Neural progenitor cell (in vitro differentiated cells): ENCODE results near the gene TCF7L1. TPM values are rescaled to one million over a fixed set of nuclear protein-coding genes. Genes with fewer than 3 reads are reported as not detected.

Experiments used
- DNase-seq: peaks from one replicate; pipeline ENCODE4 v3.0.0-alpha.2; 2016; ENCODE audit warnings: low spot score
- H2AFZ ChIP-seq: fragments of 200-600 bp; sonication (generic); replicated peaks from 2 replicates; pipeline ENCODE4 v1.6.1; 2016; ENCODE audit warnings: antibody characterized with exemption
- H3F3A ChIP-seq: fragments of 200-600 bp; sonication (generic); 2 replicates; pipeline ENCODE4 v1.6.1; 2016; ENCODE audit warnings: antibody characterized with exemption, low read depth
- H3K27ac ChIP-seq: fragments of 200-600 bp; sonication (generic); 2 replicates; pipeline ENCODE4 v1.5.1; 2016; ENCODE audit warnings: mild to moderate bottlenecking
- H3K27me3 ChIP-seq: fragments of 200-600 bp; sonication (generic); 2 replicates; pipeline ENCODE4 v1.6.1; 2016; ENCODE audit warnings: mild to moderate bottlenecking, moderate library complexity
- H3K36me3 ChIP-seq: fragments of 200-600 bp; sonication (generic); 2 replicates; pipeline ENCODE4 v1.5.1; 2016
- H3K4me1 ChIP-seq: fragments of 200-600 bp; sonication (generic); 2 replicates; pipeline ENCODE4 v1.6.1; 2016; ENCODE audit warnings: mixed run types
- H3K4me2 ChIP-seq: fragments of 200-600 bp; sonication (generic); 2 replicates; pipeline ENCODE4 v1.6.1; 2016
- H3K4me3 ChIP-seq: fragments of 200-600 bp; sonication (generic); 2 replicates; pipeline ENCODE4 v1.5.1; 2016
- H3K79me2 ChIP-seq: fragments of 200-600 bp; sonication (generic); 2 replicates; pipeline ENCODE4 v1.6.1; 2016; ENCODE audit warnings: low read depth
- H3K9ac ChIP-seq: fragments of 200-600 bp; sonication (generic); 2 replicates; pipeline ENCODE4 v1.6.1; 2016
- H3K9me3 ChIP-seq: fragments of 200-600 bp; sonication (generic); 2 replicates; pipeline ENCODE4 v1.5.1; 2016; ENCODE audit warnings: low read depth
- H4K20me1 ChIP-seq: fragments of 200-600 bp; sonication (generic); 2 replicates; pipeline ENCODE4 v1.6.1; 2016; ENCODE audit warnings: low read depth
- H3K27ac Mint-ChIP-seq: 3 replicates; pipeline ENCODE4 v1.8.0; 2021; ENCODE audit warnings: mixed read lengths
- H3K27me3 Mint-ChIP-seq: 2 replicates; pipeline ENCODE4 v1.8.0; 2022; ENCODE audit warnings: low read depth, mild to moderate bottlenecking, inconsistent platforms, moderate library complexity, mixed read lengths; ENCODE audit not compliant: insufficient read depth
- H3K36me3 Mint-ChIP-seq: 3 replicates; pipeline ENCODE4 v1.8.0; 2021; ENCODE audit warnings: mixed read lengths
- H3K4me1 Mint-ChIP-seq: 3 replicates; pipeline ENCODE4 v1.8.0; 2021; ENCODE audit warnings: mixed read lengths
- H3K4me3 Mint-ChIP-seq: 3 replicates; pipeline ENCODE4 v1.8.0; 2021; ENCODE audit warnings: mild to moderate bottlenecking, moderate library complexity, mixed read lengths
- H3K9me3 Mint-ChIP-seq: 3 replicates; pipeline ENCODE4 v1.8.0; 2020; ENCODE audit warnings: mixed read lengths
- EZH2 ChIP-seq: fragments of 200-600 bp; sonication (generic); IDR thresholded peaks from 2 replicates; pipeline ENCODE4 v1.6.1; 2017; ENCODE audit warnings: antibody characterized with exemption, mild to moderate bottlenecking, moderate library complexity
- EZH2phosphoT487 ChIP-seq: fragments of 200-600 bp; sonication (generic); IDR thresholded peaks from 2 replicates; pipeline ENCODE4 v1.6.1; 2017; ENCODE audit warnings: antibody characterized with exemption
- small RNA-seq: library from RNA; depleted of rRNA; stranded (forward); fragments of <200 nt; gene quantifications from one replicate; pipeline ENCODE3, GENCODE V24; 2015
- total RNA-seq: library from RNA; depleted of rRNA; stranded (reverse); fragments of >200 nt; gene quantifications from 2 replicates; pipeline ENCODE4 v1.2.3, GENCODE V29; 2015; ENCODE audit warnings: low replicate concordance
- TF ChIP-seq, protein P1 (sequence below): fragments of 200-600 bp; sonication (generic); IDR thresholded peaks from 2 replicates; pipeline ENCODE4 v1.5.1; 2017; ENCODE audit warnings: antibody characterized with exemption, mild to moderate bottlenecking

The TCF7L1 gene
- total RNA-seq, 1 donor from 2014 or later, result 1.0 TPM

DNA sequence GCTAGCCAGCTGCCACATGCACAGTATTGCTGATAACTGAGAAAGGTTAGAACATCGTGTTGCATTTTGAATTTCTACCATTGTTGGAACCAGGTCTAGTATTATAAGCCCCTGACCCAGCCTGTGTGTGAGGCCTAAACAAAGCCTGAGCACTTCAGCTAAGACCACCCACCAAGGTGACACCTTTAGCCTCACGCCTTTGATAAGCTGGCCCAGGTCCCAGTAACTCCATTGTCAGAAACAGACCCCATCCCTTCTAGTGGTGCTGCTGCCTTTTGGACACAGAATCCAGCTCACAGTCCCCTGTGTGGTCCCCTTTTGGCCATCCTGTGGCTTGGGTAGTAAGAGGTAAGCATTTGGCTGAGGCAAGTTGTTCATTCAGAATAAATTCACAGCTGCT lies 223.0 kb downstream of the TCF7L1 start:
- DNase-seq, result no peak
- TF ChIP-seq, protein P1, sequence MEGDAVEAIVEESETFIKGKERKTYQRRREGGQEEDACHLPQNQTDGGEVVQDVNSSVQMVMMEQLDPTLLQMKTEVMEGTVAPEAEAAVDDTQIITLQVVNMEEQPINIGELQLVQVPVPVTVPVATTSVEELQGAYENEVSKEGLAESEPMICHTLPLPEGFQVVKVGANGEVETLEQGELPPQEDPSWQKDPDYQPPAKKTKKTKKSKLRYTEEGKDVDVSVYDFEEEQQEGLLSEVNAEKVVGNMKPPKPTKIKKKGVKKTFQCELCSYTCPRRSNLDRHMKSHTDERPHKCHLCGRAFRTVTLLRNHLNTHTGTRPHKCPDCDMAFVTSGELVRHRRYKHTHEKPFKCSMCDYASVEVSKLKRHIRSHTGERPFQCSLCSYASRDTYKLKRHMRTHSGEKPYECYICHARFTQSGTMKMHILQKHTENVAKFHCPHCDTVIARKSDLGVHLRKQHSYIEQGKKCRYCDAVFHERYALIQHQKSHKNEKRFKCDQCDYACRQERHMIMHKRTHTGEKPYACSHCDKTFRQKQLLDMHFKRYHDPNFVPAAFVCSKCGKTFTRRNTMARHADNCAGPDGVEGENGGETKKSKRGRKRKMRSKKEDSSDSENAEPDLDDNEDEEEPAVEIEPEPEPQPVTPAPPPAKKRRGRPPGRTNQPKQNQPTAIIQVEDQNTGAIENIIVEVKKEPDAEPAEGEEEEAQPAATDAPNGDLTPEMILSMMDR, result no peak
- no peak for TF ChIP-seq EZH2phosphoT487
- no peak for TF ChIP-seq EZH2
- no peak overlapping the region for H3K4me3 ChIP-seq
- peaks cover 15% of the 10 kb centered on the region for H3K36me3 Mint-ChIP-seq
- peaks cover 9% of the 10 kb centered on the region for H3K79me2 ChIP-seq
- H3K27me3 ChIP-seq, result no peaks in the 10 kb centered on the region
- no peak overlapping the region for H3K9ac ChIP-seq
- H4K20me1 ChIP-seq, result no peaks in the 10 kb centered on the region
- no peak overlapping the region for H3K27ac ChIP-seq
- no peaks in the 10 kb centered on the region for H3K9me3 ChIP-seq
- H3K4me3 Mint-ChIP-seq, result peak overlapping the region; percentile 43
- no peaks in the 10 kb centered on the region for H3K9me3 Mint-ChIP-seq
- H3K27ac Mint-ChIP-seq, result no peak overlapping the region
- H3F3A ChIP-seq, result no peaks in the 10 kb centered on the region
- H3K4me1 Mint-ChIP-seq, result peaks cover 20% of the 10 kb centered on the region
- H3K36me3 ChIP-seq, result no peaks in the 10 kb centered on the region
- peaks cover 3% of the 10 kb centered on the region for H3K4me1 ChIP-seq
- no peak overlapping the region for H2AFZ ChIP-seq
- H3K27me3 Mint-ChIP-seq, result no peaks in the 10 kb centered on the region
- H3K4me2 ChIP-seq, result no peak overlapping the region

DNA sequence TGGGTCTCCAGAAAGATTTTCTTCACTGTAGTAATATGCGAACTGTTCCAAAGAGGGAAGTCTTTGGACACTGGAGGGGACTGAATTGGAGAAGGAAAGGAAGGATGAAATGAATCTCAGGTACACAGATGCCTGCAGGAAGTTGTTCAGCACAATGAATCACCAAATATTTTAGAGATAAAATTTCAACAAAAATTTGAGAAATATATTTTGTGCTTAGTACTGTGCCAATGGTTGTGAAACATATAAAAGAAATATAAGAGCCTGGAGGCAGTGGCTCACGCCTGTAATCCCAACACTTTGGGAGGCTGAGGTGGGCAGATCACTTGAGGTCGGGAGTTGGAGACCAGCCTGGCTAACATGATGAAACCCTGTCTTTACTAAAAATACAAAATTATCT lies 224.5 kb downstream of the TCF7L1 start:
- H3K36me3 ChIP-seq, result no peaks in the 10 kb centered on the region
- H3K4me3 ChIP-seq, result no peak overlapping the region
- no peak for DNase-seq
- peaks cover 3% of the 10 kb centered on the region for H3K4me1 ChIP-seq
- peaks cover 2% of the 10 kb centered on the region for H3K27me3 Mint-ChIP-seq
- peaks cover 19% of the 10 kb centered on the region for H3K4me1 Mint-ChIP-seq
- TF ChIP-seq EZH2 (no peak), EZH2phosphoT487 (no peak)
- TF ChIP-seq, protein P1, result no peak
- H3K9me3 Mint-ChIP-seq, result no peaks in the 10 kb centered on the region
- no peaks in the 10 kb centered on the region for H3K27me3 ChIP-seq
- no peak overlapping the region for H2AFZ ChIP-seq
- H3K27ac Mint-ChIP-seq, result no peak overlapping the region
- peaks cover 9% of the 10 kb centered on the region for H3K79me2 ChIP-seq
- no peak overlapping the region for H3K9ac ChIP-seq
- no peak overlapping the region for H3K27ac ChIP-seq
- H3F3A ChIP-seq, result no peaks in the 10 kb centered on the region
- peaks cover 20% of the 10 kb centered on the region for H3K36me3 Mint-ChIP-seq
- no peak overlapping the region for H3K4me3 Mint-ChIP-seq
- no peak overlapping the region for H3K4me2 ChIP-seq
- H3K9me3 ChIP-seq, result no peaks in the 10 kb centered on the region
- H4K20me1 ChIP-seq, result no peaks in the 10 kb centered on the region

Small RNAs within 50 kb of the gene (small RNA-seq; reads per million reads assigned to genes)
- not detected for gene AC093162.1
- gene RF00019, result not detected
- gene RNU6-674P, result not detected

Other genes starting within 250 kb of the TCF7L1 start
- gene TMSB10, start 227.7 kb upstream of the TCF7L1 start, total RNA-seq, result 1,687 and 2,248 TPM in 2 replicates
- 74.0 and 99.7 TPM in 2 replicates for gene KCMF1, start 162.2 kb upstream of the TCF7L1 start, total RNA-seq
- 28.5 and 31.9 TPM in 2 replicates for gene TGOLN2, start 194.6 kb downstream of the TCF7L1 start, total RNA-seq
- 13.3 and 19.0 TPM in 2 replicates for gene RETSAT, start 221.1 kb downstream of the TCF7L1 start, total RNA-seq
- gene ELMOD3, start 221.4 kb downstream of the TCF7L1 start, total RNA-seq, result 21.5 and 28.1 TPM in 2 replicates